ENCODE measurements around the gene CDH5.
A peak's percentile ranks its signal among the peaks of the same experiment; 100 is the strongest.

Gene CDH5

GRCh38 chr16:66354034-66354909 is 12.2 kb upstream of the CDH5 start:
- DNase-seq, result no peak

- DNase-seq, result no peak
Observed at GRCh38 chr16:66355526-66355925, 11.0 kb upstream of the CDH5 start.

- peak; percentile 45 for DNase-seq
Observed at GRCh38 chr16:66357523-66357928, 9.0 kb upstream of the CDH5 start.

- DNase-seq, result no peak
Observed at GRCh38 chr16:66358231-66358630, 8.3 kb upstream of the CDH5 start.

GRCh38 chr16:66359012-66359411 is 7.5 kb upstream of the CDH5 start:
- no peak for DNase-seq

- no peak for DNase-seq
Observed at GRCh38 chr16:66359811-66360608, 6.5 kb upstream of the CDH5 start.

GRCh38 chr16:66360624-66361324 is 5.7 kb upstream of the CDH5 start:
- no peak for DNase-seq

GRCh38 chr16:66361604-66362135 is 4.8 kb upstream of the CDH5 start:
- no peak for DNase-seq

- DNase-seq, result no peak
Observed at GRCh38 chr16:66363211-66363777, 3.2 kb upstream of the CDH5 start.

GRCh38 chr16:66364117-66364958 is 2.2 kb upstream of the CDH5 start:
- DNase-seq, result no peak

GRCh38 chr16:66364959-66365306 is 1.6 kb upstream of the CDH5 start:
- no peak for DNase-seq

GRCh38 chr16:66365651-66366050 is 840 bp upstream of the CDH5 start:
- no peak for DNase-seq

- DNase-seq, result no peak
Observed at GRCh38 chr16:66367968-66368891, 1.7 kb downstream of the CDH5 start.

- DNase-seq, result no peak
Observed at GRCh38 chr16:66369055-66369592, 2.6 kb downstream of the CDH5 start.

GRCh38 chr16:66370786-66371684 is 4.5 kb downstream of the CDH5 start:
- DNase-seq, result no peak

- no peak for DNase-seq
Observed at GRCh38 chr16:66372078-66372897, 5.8 kb downstream of the CDH5 start.

- DNase-seq, result no peak
Observed at GRCh38 chr16:66372898-66373155, 6.3 kb downstream of the CDH5 start.

GRCh38 chr16:66373667-66374066 is 7.2 kb downstream of the CDH5 start:
- DNase-seq, result no peak

GRCh38 chr16:66374176-66374575 is 7.7 kb downstream of the CDH5 start:
- no peak for DNase-seq
